Omental fat pad (tissue), 4 donors: Measurements from ENCODE around the gene NDUFB2. TPM values are rescaled to one million over a fixed set of nuclear protein-coding genes. Genes with fewer than 3 reads are reported as not detected.
"Not testable (repeated sequence)": the region's sequence is repeated elsewhere in the genome, so short reads cannot be mapped to it uniquely, and the experiment has no call there.

Experiments
- ATAC-seq: fragments of 150-250 bp; one replicate; pipeline ENCODE4 v1.9.1; 2016; ENCODE audit warnings: mild to moderate bottlenecking, moderate library complexity; ENCODE audit not compliant: low FRiP score
- DNase-seq: peaks from one replicate; pipeline ENCODE4 v3.0.0-alpha.2; 2019; ENCODE audit warnings: low spot score
- total RNA-seq, 4 donors: library from RNA; depleted of rRNA; stranded (reverse); fragments of >200 nt; gene quantifications; one replicate each; pipeline ENCODE4 v1.1.0, GENCODE V29; 2016
- TF ChIP-seq, protein P1 (sequence below), 3 donors: fragments of 450-650 bp; IDR thresholded peaks; one replicate each; pipeline ENCODE4 v1.5.1; 2016 to 2017; ENCODE audit warnings: antibody characterized with exemption in 3 of 3, mild to moderate bottlenecking in 3 of 3, moderate library complexity in 2 of 3

NDUFB2 gene
- total RNA-seq, 4 donors from 2014 or later, result 118 to 301 (median 234) TPM

DNA sequence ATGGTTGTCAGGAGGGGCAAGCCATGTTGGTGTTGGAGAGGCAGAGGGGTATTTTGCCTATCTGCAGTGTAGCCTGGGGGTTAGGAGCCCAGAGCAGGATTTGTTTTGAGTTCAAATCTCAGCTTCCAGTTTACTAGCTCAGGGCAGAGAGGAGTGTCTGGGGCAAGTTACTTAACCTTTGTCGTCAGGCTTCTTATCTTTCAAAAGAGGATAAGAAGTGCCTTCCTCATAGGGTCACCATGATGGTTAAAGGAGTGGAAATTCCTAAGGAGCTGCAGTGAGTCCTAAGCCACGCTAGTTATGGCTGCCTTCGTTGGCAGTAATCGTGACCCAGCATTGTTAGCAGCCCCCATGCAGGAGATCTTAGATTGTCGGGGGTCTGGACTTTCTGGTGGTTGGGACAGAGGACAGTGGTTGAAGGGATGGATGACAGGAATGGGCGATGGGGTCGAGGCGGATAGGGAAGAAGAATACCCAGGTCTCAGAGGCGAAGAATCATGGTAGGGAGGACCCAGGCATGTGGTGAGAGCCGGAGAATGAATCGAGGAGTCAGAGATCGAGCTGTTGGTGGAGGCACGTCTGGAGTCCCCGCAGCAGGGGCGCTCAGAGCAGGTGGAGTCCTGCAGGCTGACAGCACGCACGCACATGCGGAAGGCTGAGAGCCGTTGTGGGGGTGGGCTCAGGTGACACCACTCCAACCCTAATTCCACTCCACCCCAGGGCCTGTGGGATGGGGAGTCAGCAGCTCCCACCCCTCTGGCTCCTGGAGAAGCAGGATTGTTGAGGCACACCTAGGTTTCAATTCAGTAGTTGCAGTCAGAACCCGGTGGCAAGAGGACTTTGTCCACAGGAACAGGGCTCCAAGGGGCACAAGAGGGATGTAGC, 12.2 kb upstream of the NDUFB2 start:
- DNase-seq (no peak), ATAC-seq (no peak)
- TF ChIP-seq, protein P1, sequence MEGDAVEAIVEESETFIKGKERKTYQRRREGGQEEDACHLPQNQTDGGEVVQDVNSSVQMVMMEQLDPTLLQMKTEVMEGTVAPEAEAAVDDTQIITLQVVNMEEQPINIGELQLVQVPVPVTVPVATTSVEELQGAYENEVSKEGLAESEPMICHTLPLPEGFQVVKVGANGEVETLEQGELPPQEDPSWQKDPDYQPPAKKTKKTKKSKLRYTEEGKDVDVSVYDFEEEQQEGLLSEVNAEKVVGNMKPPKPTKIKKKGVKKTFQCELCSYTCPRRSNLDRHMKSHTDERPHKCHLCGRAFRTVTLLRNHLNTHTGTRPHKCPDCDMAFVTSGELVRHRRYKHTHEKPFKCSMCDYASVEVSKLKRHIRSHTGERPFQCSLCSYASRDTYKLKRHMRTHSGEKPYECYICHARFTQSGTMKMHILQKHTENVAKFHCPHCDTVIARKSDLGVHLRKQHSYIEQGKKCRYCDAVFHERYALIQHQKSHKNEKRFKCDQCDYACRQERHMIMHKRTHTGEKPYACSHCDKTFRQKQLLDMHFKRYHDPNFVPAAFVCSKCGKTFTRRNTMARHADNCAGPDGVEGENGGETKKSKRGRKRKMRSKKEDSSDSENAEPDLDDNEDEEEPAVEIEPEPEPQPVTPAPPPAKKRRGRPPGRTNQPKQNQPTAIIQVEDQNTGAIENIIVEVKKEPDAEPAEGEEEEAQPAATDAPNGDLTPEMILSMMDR (IDR thresholded peaks at IDR 0.05), result no peak

GRCh38 chr7:140685407-140686087, 11.0 kb upstream of the NDUFB2 start:
- ATAC-seq (no peak), DNase-seq (no peak)
- TF ChIP-seq, protein P1 (IDR thresholded peaks at IDR 0.05), result no peak

- ATAC-seq (no peak), DNase-seq (no peak)
- TF ChIP-seq, protein P1 (IDR thresholded peaks at IDR 0.05), result no peak
Measured at GRCh38 chr7:140686921-140687320, 9.6 kb upstream of the NDUFB2 start.

- DNase-seq (no peak), ATAC-seq (no peak)
- TF ChIP-seq, protein P1 (IDR thresholded peaks at IDR 0.05), result no peak
Measured at GRCh38 chr7:140688341-140688740, 8.2 kb upstream of the NDUFB2 start.

GRCh38 chr7:140689199-140690152, 7.0 kb upstream of the NDUFB2 start:
- no peak for ATAC-seq
- DNase-seq, result no peak
- TF ChIP-seq, protein P1 (IDR thresholded peaks at IDR 0.05), result no peak

DNA sequence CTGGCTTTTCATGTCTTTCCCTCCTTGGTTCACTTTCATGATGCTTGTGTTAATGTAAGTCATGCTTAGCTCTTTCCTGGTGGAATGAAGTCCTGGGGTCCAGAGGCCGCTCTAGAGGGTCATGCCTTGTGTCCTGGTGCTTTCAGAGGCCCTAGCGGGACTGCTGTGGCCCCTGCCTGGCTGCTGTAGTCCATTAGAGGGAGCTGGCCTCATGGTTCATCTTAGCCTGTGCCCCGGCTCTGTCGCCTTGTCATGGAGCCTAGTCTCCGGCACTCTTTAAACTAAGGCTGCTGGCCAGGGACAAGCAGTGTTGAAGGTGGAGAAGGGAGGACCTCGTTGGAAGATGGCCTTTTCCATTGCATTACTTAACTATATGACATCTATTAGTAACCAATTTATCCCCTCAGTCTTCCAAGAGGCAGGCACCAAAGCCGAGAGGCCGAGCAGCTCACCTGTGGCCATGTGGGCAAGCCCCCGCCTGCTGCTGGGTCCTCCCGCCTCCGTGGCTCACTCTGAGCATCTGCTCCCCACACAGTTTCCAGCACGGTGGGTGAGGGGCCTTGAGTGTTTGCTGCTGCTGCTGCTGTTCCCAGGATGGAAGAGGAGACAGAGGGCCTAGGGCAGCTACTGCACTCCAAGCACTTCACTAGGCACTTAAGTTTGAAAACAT, 5.0 kb upstream of the NDUFB2 start:
- no peak for DNase-seq
- TF ChIP-seq, protein P1 (IDR thresholded peaks at IDR 0.05), result no peak
- ATAC-seq, result no peak

DNA sequence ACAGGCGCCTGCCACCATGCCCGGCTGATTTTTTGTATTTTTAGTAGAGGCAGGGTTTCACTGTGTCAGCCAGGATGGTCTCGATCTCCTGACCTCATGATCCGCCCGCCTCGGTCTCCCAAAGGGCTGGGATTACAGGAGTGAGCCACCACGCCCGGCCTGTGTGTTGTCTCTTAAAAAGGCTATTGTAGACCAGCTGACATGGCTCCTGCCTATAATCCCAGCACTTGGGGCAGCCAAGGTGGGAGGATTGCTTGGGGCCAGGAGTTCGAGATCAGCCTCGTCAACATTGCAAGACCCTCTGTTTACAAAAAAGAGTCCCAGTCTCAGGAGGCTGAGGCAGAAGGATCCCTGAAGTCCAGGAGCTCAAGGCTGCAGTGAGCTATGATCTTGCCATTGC, 2.7 kb upstream of the NDUFB2 start:
- DNase-seq, ATAC-seq: not testable (repeated sequence)
